Measurements from ENCODE around the gene PDE6A. TPM values are rescaled to one million over a fixed set of nuclear protein-coding genes. Genes with fewer than 3 reads are reported as not detected.

Gene PDE6A
- total and polyA plus RNA-seq, 9 of the 15 experiments (the other 6 are each of a cell fraction or from before 2014, with no cell fraction given) = 0.01 to 0.04 (median 0.01) TPM; not detected in 6

DNA sequence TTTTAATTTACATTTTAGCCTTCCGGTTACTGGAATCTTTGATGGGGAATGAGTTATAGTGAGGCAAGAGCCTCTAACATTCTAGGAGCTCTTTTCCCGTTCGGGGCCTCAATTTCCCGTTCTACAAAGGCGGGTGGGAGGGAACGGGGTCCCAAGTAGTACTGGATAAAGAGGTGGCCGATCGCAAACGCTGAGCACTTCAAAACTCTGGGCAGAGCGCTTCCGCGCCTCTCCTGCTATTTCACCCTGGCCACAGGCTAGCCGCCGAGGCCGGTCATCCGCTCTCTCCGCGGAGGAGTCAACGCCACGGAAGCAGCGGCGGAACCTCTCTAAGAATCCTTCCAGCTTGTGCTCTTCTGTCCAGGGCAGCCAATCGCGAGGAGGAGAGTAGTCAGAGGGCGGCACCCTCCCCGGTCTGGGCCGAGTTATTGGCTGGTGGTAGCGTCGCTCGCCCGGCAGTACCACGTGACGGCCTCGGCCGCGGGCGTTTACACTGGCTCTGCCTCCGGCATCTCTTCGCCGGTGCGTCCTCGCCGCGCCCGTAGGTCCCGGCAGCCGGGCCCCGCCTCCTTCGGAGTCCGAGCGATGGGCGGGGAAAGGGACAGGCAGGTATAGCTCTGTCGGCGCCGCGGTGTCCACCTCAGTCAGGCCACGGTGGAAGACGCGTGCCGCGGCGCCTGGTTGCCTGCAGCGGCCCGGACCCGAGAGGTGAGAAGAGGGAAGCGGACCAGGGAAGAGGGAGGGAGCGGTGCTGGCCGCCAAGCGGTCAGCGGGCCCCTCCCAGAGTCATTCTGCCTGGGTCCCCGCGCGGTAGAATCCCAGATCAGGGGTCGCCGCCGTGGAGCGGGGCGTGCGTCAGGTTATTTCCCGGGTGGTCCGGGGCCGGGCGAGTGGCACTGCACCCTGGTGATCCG lies 15.9 kb upstream of the PDE6A start, which contains the start of gene SLC26A2 (continued):
- TF ChIP-seq, protein P1, sequence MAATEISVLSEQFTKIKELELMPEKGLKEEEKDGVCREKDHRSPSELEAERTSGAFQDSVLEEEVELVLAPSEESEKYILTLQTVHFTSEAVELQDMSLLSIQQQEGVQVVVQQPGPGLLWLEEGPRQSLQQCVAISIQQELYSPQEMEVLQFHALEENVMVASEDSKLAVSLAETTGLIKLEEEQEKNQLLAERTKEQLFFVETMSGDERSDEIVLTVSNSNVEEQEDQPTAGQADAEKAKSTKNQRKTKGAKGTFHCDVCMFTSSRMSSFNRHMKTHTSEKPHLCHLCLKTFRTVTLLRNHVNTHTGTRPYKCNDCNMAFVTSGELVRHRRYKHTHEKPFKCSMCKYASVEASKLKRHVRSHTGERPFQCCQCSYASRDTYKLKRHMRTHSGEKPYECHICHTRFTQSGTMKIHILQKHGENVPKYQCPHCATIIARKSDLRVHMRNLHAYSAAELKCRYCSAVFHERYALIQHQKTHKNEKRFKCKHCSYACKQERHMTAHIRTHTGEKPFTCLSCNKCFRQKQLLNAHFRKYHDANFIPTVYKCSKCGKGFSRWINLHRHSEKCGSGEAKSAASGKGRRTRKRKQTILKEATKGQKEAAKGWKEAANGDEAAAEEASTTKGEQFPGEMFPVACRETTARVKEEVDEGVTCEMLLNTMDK (IDR thresholded peaks at IDR 0.05; ENCODE audit: borderline replicate concordance, insufficient read depth, low read depth, low read length, poor library complexity, severe bottlenecking) = no peak
- no peak for TF ChIP-seq MCM2 (IDR thresholded peaks at IDR 0.05; ENCODE audit: low read depth)
- TF ChIP-seq, protein P2, sequence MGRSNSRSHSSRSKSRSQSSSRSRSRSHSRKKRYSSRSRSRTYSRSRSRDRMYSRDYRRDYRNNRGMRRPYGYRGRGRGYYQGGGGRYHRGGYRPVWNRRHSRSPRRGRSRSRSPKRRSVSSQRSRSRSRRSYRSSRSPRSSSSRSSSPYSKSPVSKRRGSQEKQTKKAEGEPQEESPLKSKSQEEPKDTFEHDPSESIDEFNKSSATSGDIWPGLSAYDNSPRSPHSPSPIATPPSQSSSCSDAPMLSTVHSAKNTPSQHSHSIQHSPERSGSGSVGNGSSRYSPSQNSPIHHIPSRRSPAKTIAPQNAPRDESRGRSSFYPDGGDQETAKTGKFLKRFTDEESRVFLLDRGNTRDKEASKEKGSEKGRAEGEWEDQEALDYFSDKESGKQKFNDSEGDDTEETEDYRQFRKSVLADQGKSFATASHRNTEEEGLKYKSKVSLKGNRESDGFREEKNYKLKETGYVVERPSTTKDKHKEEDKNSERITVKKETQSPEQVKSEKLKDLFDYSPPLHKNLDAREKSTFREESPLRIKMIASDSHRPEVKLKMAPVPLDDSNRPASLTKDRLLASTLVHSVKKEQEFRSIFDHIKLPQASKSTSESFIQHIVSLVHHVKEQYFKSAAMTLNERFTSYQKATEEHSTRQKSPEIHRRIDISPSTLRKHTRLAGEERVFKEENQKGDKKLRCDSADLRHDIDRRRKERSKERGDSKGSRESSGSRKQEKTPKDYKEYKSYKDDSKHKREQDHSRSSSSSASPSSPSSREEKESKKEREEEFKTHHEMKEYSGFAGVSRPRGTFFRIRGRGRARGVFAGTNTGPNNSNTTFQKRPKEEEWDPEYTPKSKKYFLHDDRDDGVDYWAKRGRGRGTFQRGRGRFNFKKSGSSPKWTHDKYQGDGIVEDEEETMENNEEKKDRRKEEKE (IDR thresholded peaks at IDR 0.05; ENCODE audit: borderline replicate concordance in 1 of 2, control insufficient read depth in 1 of 2, low read depth in 2 of 2, low read length in 1 of 2) = no peak
- no peak for TF ChIP-seq BRD4 (IDR thresholded peaks at IDR 0.05)
- no peak for TF ChIP-seq XRCC4 (IDR thresholded peaks at IDR 0.05; ENCODE audit: extremely low read depth, insufficient read depth, insufficient read length)
- TF ChIP-seq SPI1 (IDR thresholded peaks at IDR 0.05; ENCODE audit: borderline replicate concordance, low read depth, low read length) = no peak
- no peak for TF ChIP-seq HDGF (IDR thresholded peaks at IDR 0.05)
- no peak for TF ChIP-seq CBX8 (IDR thresholded peaks at IDR 0.05; ENCODE audit: borderline replicate concordance, extremely low read depth, low read depth, low read length, poor library complexity, severe bottlenecking)
- TF ChIP-seq TCFL5 (CRISPR knock-in tag; conservative IDR thresholded peaks at IDR 0.05) = no peak
- TF ChIP-seq, protein P3, sequence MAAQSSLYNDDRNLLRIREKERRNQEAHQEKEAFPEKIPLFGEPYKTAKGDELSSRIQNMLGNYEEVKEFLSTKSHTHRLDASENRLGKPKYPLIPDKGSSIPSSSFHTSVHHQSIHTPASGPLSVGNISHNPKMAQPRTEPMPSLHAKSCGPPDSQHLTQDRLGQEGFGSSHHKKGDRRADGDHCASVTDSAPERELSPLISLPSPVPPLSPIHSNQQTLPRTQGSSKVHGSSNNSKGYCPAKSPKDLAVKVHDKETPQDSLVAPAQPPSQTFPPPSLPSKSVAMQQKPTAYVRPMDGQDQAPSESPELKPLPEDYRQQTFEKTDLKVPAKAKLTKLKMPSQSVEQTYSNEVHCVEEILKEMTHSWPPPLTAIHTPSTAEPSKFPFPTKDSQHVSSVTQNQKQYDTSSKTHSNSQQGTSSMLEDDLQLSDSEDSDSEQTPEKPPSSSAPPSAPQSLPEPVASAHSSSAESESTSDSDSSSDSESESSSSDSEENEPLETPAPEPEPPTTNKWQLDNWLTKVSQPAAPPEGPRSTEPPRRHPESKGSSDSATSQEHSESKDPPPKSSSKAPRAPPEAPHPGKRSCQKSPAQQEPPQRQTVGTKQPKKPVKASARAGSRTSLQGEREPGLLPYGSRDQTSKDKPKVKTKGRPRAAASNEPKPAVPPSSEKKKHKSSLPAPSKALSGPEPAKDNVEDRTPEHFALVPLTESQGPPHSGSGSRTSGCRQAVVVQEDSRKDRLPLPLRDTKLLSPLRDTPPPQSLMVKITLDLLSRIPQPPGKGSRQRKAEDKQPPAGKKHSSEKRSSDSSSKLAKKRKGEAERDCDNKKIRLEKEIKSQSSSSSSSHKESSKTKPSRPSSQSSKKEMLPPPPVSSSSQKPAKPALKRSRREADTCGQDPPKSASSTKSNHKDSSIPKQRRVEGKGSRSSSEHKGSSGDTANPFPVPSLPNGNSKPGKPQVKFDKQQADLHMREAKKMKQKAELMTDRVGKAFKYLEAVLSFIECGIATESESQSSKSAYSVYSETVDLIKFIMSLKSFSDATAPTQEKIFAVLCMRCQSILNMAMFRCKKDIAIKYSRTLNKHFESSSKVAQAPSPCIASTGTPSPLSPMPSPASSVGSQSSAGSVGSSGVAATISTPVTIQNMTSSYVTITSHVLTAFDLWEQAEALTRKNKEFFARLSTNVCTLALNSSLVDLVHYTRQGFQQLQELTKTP (IDR thresholded peaks at IDR 0.05; ENCODE audit: low read depth in 1 of 2, partially characterized antibody in 2 of 2) = no peak
- TF ChIP-seq TBL1XR1 (IDR thresholded peaks at IDR 0.05; ENCODE audit: low read length in 2 of 2) = no peak
- TF ChIP-seq, protein P4, sequence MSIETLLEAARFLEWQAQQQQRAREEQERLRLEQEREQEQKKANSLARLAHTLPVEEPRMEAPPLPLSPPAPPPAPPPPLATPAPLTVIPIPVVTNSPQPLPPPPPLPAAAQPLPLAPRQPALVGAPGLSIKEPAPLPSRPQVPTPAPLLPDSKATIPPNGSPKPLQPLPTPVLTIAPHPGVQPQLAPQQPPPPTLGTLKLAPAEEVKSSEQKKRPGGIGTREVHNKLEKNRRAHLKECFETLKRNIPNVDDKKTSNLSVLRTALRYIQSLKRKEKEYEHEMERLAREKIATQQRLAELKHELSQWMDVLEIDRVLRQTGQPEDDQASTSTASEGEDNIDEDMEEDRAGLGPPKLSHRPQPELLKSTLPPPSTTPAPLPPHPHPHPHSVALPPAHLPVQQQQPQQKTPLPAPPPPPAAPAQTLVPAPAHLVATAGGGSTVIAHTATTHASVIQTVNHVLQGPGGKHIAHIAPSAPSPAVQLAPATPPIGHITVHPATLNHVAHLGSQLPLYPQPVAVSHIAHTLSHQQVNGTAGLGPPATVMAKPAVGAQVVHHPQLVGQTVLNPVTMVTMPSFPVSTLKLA (conservative IDR thresholded peaks at IDR 0.05) = peak; percentile 92 to 95
- peak; percentile 44 for TF ChIP-seq ESRRA (IDR thresholded peaks at IDR 0.05; ENCODE audit: borderline replicate concordance, low read depth)
